IMR-90 (cell line): ENCODE results near the gene PLBD2. TPM values are rescaled to one million over a fixed set of nuclear protein-coding genes. Genes with fewer than 3 reads are reported as not detected.

Experiments
- ATAC-seq: fragments of 200-7000 bp; cut with Tn5 transposase; 2 replicates; pipeline ENCODE4 v1.9.1; 2020; ENCODE audit warnings: low read depth, mild to moderate bottlenecking, moderate library complexity
- BruUV-seq: library from RNA; stranded (reverse); fragments of 400-500 nt; replicated peaks from 2 replicates; lab custom pipeline; 2021; lab: Mats Ljungman, UMichigan
- CTCF ChIA-PET: fragments of 300-600 bp; formaldehyde crosslinking; extraction: SDS; loops from one replicate; lab custom pipeline; 2021; ENCODE audit warnings: antibody characterized with exemption; lab: Yijun Ruan, JAX
- POLR2A ChIA-PET: fragments of 300-600 bp; sonication (Branson Sonifier 250); formaldehyde crosslinking; loops from one replicate; lab custom pipeline; 2022; ENCODE audit warnings: antibody characterized with exemption; ENCODE audit not compliant: unreplicated experiment; lab: Charles Lee
- DNase-seq: peaks from one replicate; pipeline ENCODE4 v3.0.0; 2013
- H2AFZ ChIP-seq: replicated peaks from 2 replicates; pipeline ENCODE3; 2013; ENCODE audit warnings: low read length, mild to moderate bottlenecking; ENCODE audit not compliant: poor library complexity
- H2AK5ac ChIP-seq: 2 replicates; pipeline ENCODE4 v1.6.1; 2013; ENCODE audit warnings: low read depth, low read length, inconsistent platforms
- H2AK9ac ChIP-seq: replicated peaks from 2 replicates; pipeline ENCODE3; 2013; ENCODE audit warnings: mild to moderate bottlenecking, low read depth, low read length, moderate library complexity; ENCODE audit not compliant: poor library complexity
- H2BK120ac ChIP-seq: 2 replicates; pipeline ENCODE4 v1.6.1; 2013; ENCODE audit warnings: low read depth, low read length, inconsistent platforms
- H2BK15ac ChIP-seq: 3 replicates; pipeline ENCODE4 v1.6.1; 2013; ENCODE audit warnings: low read depth, low read length, inconsistent platforms
- H2BK20ac ChIP-seq: 2 replicates; pipeline ENCODE4 v1.6.1; 2013; ENCODE audit warnings: low read depth, mild to moderate bottlenecking, inconsistent platforms, low read length, moderate library complexity
- H2BK5ac ChIP-seq: 2 replicates; pipeline ENCODE4 v1.6.1; 2013; ENCODE audit warnings: mild to moderate bottlenecking, low read depth, low read length, inconsistent platforms; ENCODE audit not compliant: poor library complexity, severe bottlenecking
- H3K14ac ChIP-seq: replicated peaks from 2 replicates; pipeline ENCODE4 v1.6.1; 2013; ENCODE audit warnings: low read depth, low read length, inconsistent platforms
- H3K18ac ChIP-seq: 2 replicates; pipeline ENCODE4 v1.6.1; 2013; ENCODE audit warnings: low read depth, low read length, control low read depth
- H3K23ac ChIP-seq: 2 replicates; pipeline ENCODE4 v1.6.1; 2013; ENCODE audit warnings: low read depth, low read length, inconsistent platforms
- H3K27ac ChIP-seq: 2 replicates; pipeline ENCODE4 v1.5.1; 2013; ENCODE audit warnings: mild to moderate bottlenecking, control low read depth, low read length; ENCODE audit not compliant: insufficient read depth
- H3K27me3 ChIP-seq: 2 replicates; pipeline ENCODE4 v1.6.1; 2013; ENCODE audit warnings: low read length; ENCODE audit not compliant: control insufficient read depth, insufficient read depth
- H3K36me3 ChIP-seq: 2 replicates; pipeline ENCODE4 v1.6.1; 2013; ENCODE audit warnings: low read length, mixed read lengths; ENCODE audit not compliant: control insufficient read depth, insufficient read depth
- H3K4ac ChIP-seq: 2 replicates; pipeline ENCODE4 v1.6.1; 2013; ENCODE audit warnings: low read depth, low read length, inconsistent platforms
- H3K4me1 ChIP-seq: 2 replicates; pipeline ENCODE4 v1.6.1; 2013; ENCODE audit warnings: low read length, mixed read lengths; ENCODE audit not compliant: control insufficient read depth, insufficient read depth
- H3K4me2 ChIP-seq: 2 replicates; pipeline ENCODE4 v1.6.1; 2013; ENCODE audit warnings: low read depth, mild to moderate bottlenecking, control low read depth, low read length, moderate library complexity
- H3K4me3 ChIP-seq: 2 replicates; pipeline ENCODE4 v1.5.1; 2013; ENCODE audit warnings: low read depth, mild to moderate bottlenecking, control low read depth, low read length, moderate library complexity; ENCODE audit not compliant: insufficient read depth
- H3K56ac ChIP-seq: 2 replicates; pipeline ENCODE4 v1.6.1; 2013; ENCODE audit warnings: low read length, inconsistent platforms; ENCODE audit not compliant: insufficient read depth; ENCODE audit errors: extremely low read depth
- H3K79me1 ChIP-seq, 2 experiments: 2 replicates each; pipeline ENCODE4 v1.6.1; 2013; ENCODE audit warnings: low read length in 2 of 2, inconsistent platforms in 1 of 2, low read depth in 1 of 2
- H3K9ac ChIP-seq: 2 replicates; pipeline ENCODE4 v1.6.1; 2013; ENCODE audit warnings: low read depth, low read length, control low read depth
- H3K9me1 ChIP-seq: 2 replicates; pipeline ENCODE4 v1.6.1; 2013; ENCODE audit warnings: low read length, inconsistent platforms; ENCODE audit not compliant: insufficient read depth
- H3K9me3 ChIP-seq: 2 replicates; pipeline ENCODE4 v1.6.1; 2013; ENCODE audit warnings: low read length; ENCODE audit not compliant: control insufficient read depth, insufficient read depth
- H4K20me1 ChIP-seq: 2 replicates; pipeline ENCODE4 v1.6.1; 2013; ENCODE audit warnings: low read length, inconsistent platforms; ENCODE audit not compliant: insufficient read depth
- H4K5ac ChIP-seq: 2 replicates; pipeline ENCODE4 v1.6.1; 2013; ENCODE audit warnings: mild to moderate bottlenecking, low read depth, low read length, control low read depth
- H4K8ac ChIP-seq, 2 experiments: 2 replicates each; pipeline ENCODE4 v1.6.1; 2013; ENCODE audit warnings: low read depth in 2 of 2, low read length in 2 of 2, control low read depth in 1 of 2, inconsistent platforms in 1 of 2
- H4K91ac ChIP-seq: 2 replicates; pipeline ENCODE4 v1.6.1; 2013; ENCODE audit warnings: low read depth, low read length, inconsistent platforms; ENCODE audit not compliant: insufficient read depth
- BHLHE40 ChIP-seq: fragments of 150-350 bp; IDR thresholded peaks from 2 replicates; pipeline ENCODE4 v1.6.1; 2016; ENCODE audit warnings: mild to moderate bottlenecking, low read depth, low read length
- CEBPB ChIP-seq: IDR thresholded peaks from 2 replicates; pipeline ENCODE4 v1.6.1; 2012; ENCODE audit warnings: low read depth, low read length, improper control_type of control experiment
- CHD1 ChIP-seq: IDR thresholded peaks from 2 replicates; pipeline ENCODE4 v1.6.1; 2012; ENCODE audit warnings: low read depth, low read length, improper control_type of control experiment
- CTCF ChIP-seq: conservative IDR thresholded peaks from 2 replicates; pipeline ENCODE4 v1.5.1; 2012; ENCODE audit warnings: mild to moderate bottlenecking, low read depth, low read length, improper control_type of control experiment
- ELK1 ChIP-seq: fragments of 150-350 bp; IDR thresholded peaks from 2 replicates; pipeline ENCODE4 v1.6.1; 2016; ENCODE audit warnings: low read depth, mild to moderate bottlenecking, low read length, moderate library complexity, borderline replicate concordance
- FOS ChIP-seq: fragments of 150-350 bp; IDR thresholded peaks from 2 replicates; pipeline ENCODE4 v1.6.1; 2016; ENCODE audit warnings: low read depth, low read length
- MAFK ChIP-seq: IDR thresholded peaks from 2 replicates; pipeline ENCODE4 v1.6.1; 2012; ENCODE audit warnings: low read depth, low read length, improper control_type of control experiment
- MAZ ChIP-seq: IDR thresholded peaks from 2 replicates; pipeline ENCODE4 v1.6.1; 2012; ENCODE audit warnings: low read depth, mild to moderate bottlenecking, low read length, improper control_type of control experiment, moderate library complexity, borderline replicate concordance
- MXI1 ChIP-seq: IDR thresholded peaks from 2 replicates; pipeline ENCODE4 v1.6.1; 2012; ENCODE audit warnings: low read depth, mild to moderate bottlenecking, low read length, moderate library complexity, borderline replicate concordance
- NFE2L2 ChIP-seq: fragments of 150-350 bp; IDR thresholded peaks from 2 replicates; pipeline ENCODE4 v1.6.1; 2016; ENCODE audit warnings: low read depth, mild to moderate bottlenecking, low read length
- POLR2A ChIP-seq: IDR thresholded peaks from 2 replicates; pipeline ENCODE4 v1.6.1; 2012; ENCODE audit warnings: mild to moderate bottlenecking, low read depth, low read length
- RAD21 ChIP-seq: IDR thresholded peaks from 2 replicates; pipeline ENCODE4 v1.6.1; 2012; ENCODE audit warnings: low read length, improper control_type of control experiment
- RCOR1 ChIP-seq: IDR thresholded peaks from 2 replicates; pipeline ENCODE4 v1.6.1; 2012; ENCODE audit warnings: mild to moderate bottlenecking, low read length, improper control_type of control experiment; ENCODE audit not compliant: insufficient replicate concordance
- RFX5 ChIP-seq: IDR thresholded peaks from 2 replicates; pipeline ENCODE4 v1.8.0; 2012; ENCODE audit warnings: low read depth, mild to moderate bottlenecking, low read length, moderate library complexity
- SMC3 ChIP-seq: fragments of 150-350 bp; IDR thresholded peaks from 2 replicates; pipeline ENCODE4 v1.6.1; 2016; ENCODE audit warnings: low read depth, mild to moderate bottlenecking, antibody characterized with exemption, low read length, moderate library complexity
- WGBS, 2 experiments: methylation state at CpG; one replicate each; pipeline versions ENCODE4 v1.1.5 to v1.1.7; 2013; ENCODE audit warnings: missing lambda C conversion rate in 2 of 2; ENCODE audit not compliant: insufficient read length in 1 of 2; ENCODE audit errors: extremely low coverage in 2 of 2; 5-methylcytosine and 5-hydroxymethylcytosine counted together
- dilution Hi-C: fragments of 300-500 bp; cut with HindIII; formaldehyde crosslinking; loops from one replicate; pipeline ENCODE4 v1.14.3; 2018; ENCODE audit warnings: low sequenced_read_pairs; ENCODE audit not compliant: unreplicated experiment
- in situ Hi-C: fragments of 300-500 bp; cut with MboI; formaldehyde crosslinking; loops from 3 replicates; pipeline ENCODE4 v1.14.3; 2019; ENCODE audit warnings: low sequenced_read_pairs, inconsistent platforms, mixed read lengths
- intact Hi-C: fragments of 100-400 bp; cut with micrococcal nuclease; formaldehyde crosslinking; loops from 2 replicates; pipeline ENCODE4 v1.10.0; 2022
- polyA plus RNA-seq, 3 experiments: library from polyadenylated mRNA; depleted of rRNA; stranded (reverse); fragments of >200 nt; gene quantifications; 2 replicates each; pipeline ENCODE4 v1.2.3, GENCODE V29; 2012; ENCODE audit warnings: low replicate concordance in 1 of 3
- total RNA-seq: library from RNA; depleted of rRNA; stranded (reverse); fragments of >200 nt; gene quantifications from 2 replicates; pipeline ENCODE4 v1.2.3, GENCODE V29; 2012
- TF ChIP-seq, protein P1 (sequence below): fragments of 150-350 bp; IDR thresholded peaks from 2 replicates; pipeline ENCODE4 v1.6.1; 2017; ENCODE audit warnings: mild to moderate bottlenecking, antibody characterized with exemption, low read length, low read depth

Gene PLBD2
- total and polyA plus RNA-seq, 2 of the 4 experiments (the other 2 are of a cell fraction) = 7.3 to 44.5 TPM

DNA sequence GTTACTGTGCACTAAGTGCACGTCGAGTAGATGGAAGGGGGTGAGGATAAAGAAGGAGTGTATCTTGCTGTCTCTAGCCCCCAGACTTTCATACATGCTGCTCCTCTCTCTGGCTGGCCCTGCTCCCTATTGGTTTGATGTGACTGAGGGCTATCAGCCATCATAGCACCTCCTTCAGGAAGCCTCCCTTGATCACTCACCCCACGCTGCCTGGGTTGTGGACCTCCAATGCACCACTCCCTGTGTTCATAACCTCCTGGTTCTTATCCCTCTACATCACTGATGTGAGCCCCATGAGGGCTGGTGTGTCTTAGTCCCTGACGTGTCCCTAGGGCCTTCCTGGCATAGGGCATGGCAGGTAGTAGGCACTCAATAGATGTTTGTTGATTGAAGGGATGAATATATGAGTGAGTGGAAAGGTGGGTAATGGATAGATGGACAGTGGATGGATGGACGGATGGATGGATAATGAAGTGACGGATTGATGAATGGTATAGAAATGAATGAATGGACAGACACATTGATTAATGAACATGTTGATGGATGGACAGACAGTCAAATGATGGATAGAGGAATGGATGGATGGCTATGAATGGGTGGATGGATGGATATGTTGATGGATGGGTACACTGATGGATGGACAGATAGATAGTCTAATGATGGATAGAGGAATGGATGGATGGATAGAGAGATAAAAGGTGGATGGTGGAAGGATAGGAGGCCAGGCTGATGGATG is 78.8 kb downstream of the PLBD2 start:
- Histone ChIP-seq H2BK15ac (no peak overlapping the region), H3K9ac (no peak overlapping the region), H3K23ac (no peak overlapping the region), H3K79me1 (no peaks in the 10 kb centered on the region), H2BK5ac (no peak overlapping the region), H4K8ac (no peak overlapping the region), H3K9me3 (no peaks in the 10 kb centered on the region), H4K5ac (no peak overlapping the region), H3K4me2 (no peak overlapping the region), H3K18ac (no peak overlapping the region), H4K91ac (no peak overlapping the region), H3K4ac (no peak overlapping the region), H3K9me1 (no peaks in the 10 kb centered on the region), H3K4me1 (no peaks in the 10 kb centered on the region), H3K4me3 (no peak overlapping the region), H3K14ac (no peak overlapping the region), H4K20me1 (no peaks in the 10 kb centered on the region), H2BK20ac (no peak overlapping the region), H3K27ac (no peak overlapping the region), H2BK120ac (no peak overlapping the region), H2AK9ac (no peak overlapping the region), H3K56ac (no peak overlapping the region), H2AK5ac (no peak overlapping the region), H3K27me3 (peaks cover 11% of the 10 kb centered on the region), H2AFZ (no peak overlapping the region), H3K36me3 (no peaks in the 10 kb centered on the region)
- DNase-seq (no peak), ATAC-seq (no peak)
- ChIA-PET CTCF (no interaction called here), POLR2A (no interaction called here)
- TF ChIP-seq POLR2A (no peak), ELK1 (no peak), MAZ (no peak), BHLHE40 (no peak), RFX5 (no peak), FOS (no peak), RCOR1 (no peak), NFE2L2 (no peak), MAFK (no peak), CHD1 (no peak), CEBPB (no peak), SMC3 (no peak), RAD21 (no peak), CTCF (no peak), MXI1 (no peak)
- TF ChIP-seq, protein P1, sequence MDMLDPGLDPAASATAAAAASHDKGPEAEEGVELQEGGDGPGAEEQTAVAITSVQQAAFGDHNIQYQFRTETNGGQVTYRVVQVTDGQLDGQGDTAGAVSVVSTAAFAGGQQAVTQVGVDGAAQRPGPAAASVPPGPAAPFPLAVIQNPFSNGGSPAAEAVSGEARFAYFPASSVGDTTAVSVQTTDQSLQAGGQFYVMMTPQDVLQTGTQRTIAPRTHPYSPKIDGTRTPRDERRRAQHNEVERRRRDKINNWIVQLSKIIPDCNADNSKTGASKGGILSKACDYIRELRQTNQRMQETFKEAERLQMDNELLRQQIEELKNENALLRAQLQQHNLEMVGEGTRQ = no peak
- intact Hi-C loops (no loop called here), dilution Hi-C loops (no loop called here), in situ Hi-C loops (no loop called here)
- WGBS, 2 experiments = 64 to 100% methylated on average over 1 to 3 of the region's 6 CpGs
- BruUV-seq = no TSS peak
